HCT116 (cell line): Measurements from ENCODE around the gene CD84.

ENCODE experiments used
- CBX3 ChIP-seq: IDR thresholded peaks from 2 replicates; pipeline ENCODE4 v1.6.1; 2012; ENCODE audit warnings: low read depth
- EGR1 ChIP-seq: IDR thresholded peaks from 2 replicates; pipeline ENCODE4 v1.6.1; 2012; ENCODE audit warnings: low read depth
- EZH2 ChIP-seq: fragments of 200-600 bp; sonication (generic); IDR thresholded peaks from 2 replicates; pipeline ENCODE4 v1.6.1; 2017; ENCODE audit warnings: antibody characterized with exemption, mixed run types
- EZH2phosphoT487 ChIP-seq: fragments of 200-600 bp; IDR thresholded peaks from 2 replicates; pipeline ENCODE4 v1.6.1; 2018; ENCODE audit warnings: antibody characterized with exemption, borderline replicate concordance
- JUND ChIP-seq: IDR thresholded peaks from 2 replicates; pipeline ENCODE4 v1.6.1; 2012
- POLR2A ChIP-seq: IDR thresholded peaks from 2 replicates; pipeline ENCODE4 v1.7.0; 2011; ENCODE audit warnings: borderline replicate concordance; ENCODE audit not compliant: insufficient read depth, insufficient read length; ENCODE audit errors: extremely low read depth
- POLR2AphosphoS5 ChIP-seq: IDR thresholded peaks from 2 replicates; pipeline ENCODE4 v1.6.1; 2011; ENCODE audit warnings: mild to moderate bottlenecking, low read depth, low read length, moderate library complexity
- ZFX ChIP-seq: fragments of 450-650 bp; IDR thresholded peaks from 2 replicates; pipeline ENCODE4 v1.6.1; 2017
- TF ChIP-seq, protein P1 (sequence below), 3 experiments: fragments of 200-600 bp in 1 of 3; sonication (generic) in 1 of 3; IDR thresholded peaks in 2 of 3; conservative IDR thresholded peaks in 1 of 3; 2 replicates each; pipeline ENCODE4 v1.5.1; 2012 to 2017; ENCODE audit warnings: low read depth in 2 of 3, low read length in 2 of 3, antibody characterized with exemption in 1 of 3, borderline replicate concordance in 1 of 3, control low read depth in 1 of 3, mild to moderate bottlenecking in 1 of 3, mixed read lengths in 1 of 3, mixed run types in 1 of 3, moderate library complexity in 1 of 3; ENCODE audit not compliant: insufficient read depth in 1 of 3
- TF ChIP-seq, protein P2 (sequence below): IDR thresholded peaks from 2 replicates; pipeline ENCODE4 v1.6.1; 2012; ENCODE audit warnings: low read depth
- TF ChIP-seq, protein P3 (sequence below): IDR thresholded peaks from 2 replicates; pipeline ENCODE4 v1.6.1; 2012
- TF ChIP-seq, protein P4 (sequence below): IDR thresholded peaks from 2 replicates; pipeline ENCODE4 v1.6.1; 2012

DNA sequence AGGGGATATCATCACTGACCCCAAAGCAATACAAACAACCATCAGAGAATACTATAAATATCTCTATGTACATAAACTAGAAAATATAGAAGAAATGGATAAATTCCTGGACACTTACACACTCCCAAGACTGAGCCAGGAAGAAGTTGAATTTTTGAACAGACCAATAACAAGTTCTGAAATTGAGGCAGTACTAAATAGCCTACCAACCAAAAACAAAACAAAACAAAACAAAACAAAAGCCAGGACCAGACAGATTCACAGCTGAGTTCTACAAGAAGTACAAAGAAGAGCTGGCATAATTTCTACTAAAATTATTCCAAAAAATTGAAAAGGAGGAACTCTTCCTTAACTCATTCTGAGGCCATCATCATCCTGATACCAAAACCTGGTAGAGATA is 18.5 kb downstream of the CD84 start:
- TF ChIP-seq CBX3, result no peak
- TF ChIP-seq EZH2, result no peak
- TF ChIP-seq JUND, result no peak
- TF ChIP-seq, protein P1, sequence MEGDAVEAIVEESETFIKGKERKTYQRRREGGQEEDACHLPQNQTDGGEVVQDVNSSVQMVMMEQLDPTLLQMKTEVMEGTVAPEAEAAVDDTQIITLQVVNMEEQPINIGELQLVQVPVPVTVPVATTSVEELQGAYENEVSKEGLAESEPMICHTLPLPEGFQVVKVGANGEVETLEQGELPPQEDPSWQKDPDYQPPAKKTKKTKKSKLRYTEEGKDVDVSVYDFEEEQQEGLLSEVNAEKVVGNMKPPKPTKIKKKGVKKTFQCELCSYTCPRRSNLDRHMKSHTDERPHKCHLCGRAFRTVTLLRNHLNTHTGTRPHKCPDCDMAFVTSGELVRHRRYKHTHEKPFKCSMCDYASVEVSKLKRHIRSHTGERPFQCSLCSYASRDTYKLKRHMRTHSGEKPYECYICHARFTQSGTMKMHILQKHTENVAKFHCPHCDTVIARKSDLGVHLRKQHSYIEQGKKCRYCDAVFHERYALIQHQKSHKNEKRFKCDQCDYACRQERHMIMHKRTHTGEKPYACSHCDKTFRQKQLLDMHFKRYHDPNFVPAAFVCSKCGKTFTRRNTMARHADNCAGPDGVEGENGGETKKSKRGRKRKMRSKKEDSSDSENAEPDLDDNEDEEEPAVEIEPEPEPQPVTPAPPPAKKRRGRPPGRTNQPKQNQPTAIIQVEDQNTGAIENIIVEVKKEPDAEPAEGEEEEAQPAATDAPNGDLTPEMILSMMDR (IDR thresholded peaks at IDR 0.05 in 2 of 3, conservative IDR thresholded peaks at IDR 0.05 in 1 of 3; ENCODE audit: borderline replicate concordance in 1 of 3, insufficient read depth in 1 of 3, low read depth in 2 of 3, low read length in 2 of 3), result no peak
- TF ChIP-seq POLR2A, result no peak
- TF ChIP-seq EGR1, result no peak
- TF ChIP-seq, protein P2, sequence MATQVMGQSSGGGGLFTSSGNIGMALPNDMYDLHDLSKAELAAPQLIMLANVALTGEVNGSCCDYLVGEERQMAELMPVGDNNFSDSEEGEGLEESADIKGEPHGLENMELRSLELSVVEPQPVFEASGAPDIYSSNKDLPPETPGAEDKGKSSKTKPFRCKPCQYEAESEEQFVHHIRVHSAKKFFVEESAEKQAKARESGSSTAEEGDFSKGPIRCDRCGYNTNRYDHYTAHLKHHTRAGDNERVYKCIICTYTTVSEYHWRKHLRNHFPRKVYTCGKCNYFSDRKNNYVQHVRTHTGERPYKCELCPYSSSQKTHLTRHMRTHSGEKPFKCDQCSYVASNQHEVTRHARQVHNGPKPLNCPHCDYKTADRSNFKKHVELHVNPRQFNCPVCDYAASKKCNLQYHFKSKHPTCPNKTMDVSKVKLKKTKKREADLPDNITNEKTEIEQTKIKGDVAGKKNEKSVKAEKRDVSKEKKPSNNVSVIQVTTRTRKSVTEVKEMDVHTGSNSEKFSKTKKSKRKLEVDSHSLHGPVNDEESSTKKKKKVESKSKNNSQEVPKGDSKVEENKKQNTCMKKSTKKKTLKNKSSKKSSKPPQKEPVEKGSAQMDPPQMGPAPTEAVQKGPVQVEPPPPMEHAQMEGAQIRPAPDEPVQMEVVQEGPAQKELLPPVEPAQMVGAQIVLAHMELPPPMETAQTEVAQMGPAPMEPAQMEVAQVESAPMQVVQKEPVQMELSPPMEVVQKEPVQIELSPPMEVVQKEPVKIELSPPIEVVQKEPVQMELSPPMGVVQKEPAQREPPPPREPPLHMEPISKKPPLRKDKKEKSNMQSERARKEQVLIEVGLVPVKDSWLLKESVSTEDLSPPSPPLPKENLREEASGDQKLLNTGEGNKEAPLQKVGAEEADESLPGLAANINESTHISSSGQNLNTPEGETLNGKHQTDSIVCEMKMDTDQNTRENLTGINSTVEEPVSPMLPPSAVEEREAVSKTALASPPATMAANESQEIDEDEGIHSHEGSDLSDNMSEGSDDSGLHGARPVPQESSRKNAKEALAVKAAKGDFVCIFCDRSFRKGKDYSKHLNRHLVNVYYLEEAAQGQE, result no peak
- TF ChIP-seq ZFX, result no peak
- TF ChIP-seq, protein P3, sequence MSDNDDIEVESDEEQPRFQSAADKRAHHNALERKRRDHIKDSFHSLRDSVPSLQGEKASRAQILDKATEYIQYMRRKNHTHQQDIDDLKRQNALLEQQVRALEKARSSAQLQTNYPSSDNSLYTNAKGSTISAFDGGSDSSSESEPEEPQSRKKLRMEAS, result no peak
- no peak for TF ChIP-seq EZH2phosphoT487
- no peak for TF ChIP-seq POLR2AphosphoS5
- TF ChIP-seq, protein P4, sequence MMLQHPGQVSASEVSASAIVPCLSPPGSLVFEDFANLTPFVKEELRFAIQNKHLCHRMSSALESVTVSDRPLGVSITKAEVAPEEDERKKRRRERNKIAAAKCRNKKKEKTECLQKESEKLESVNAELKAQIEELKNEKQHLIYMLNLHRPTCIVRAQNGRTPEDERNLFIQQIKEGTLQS, result no peak
